ENCODE data around the gene CALCOCO1.
"Not testable (repeated sequence)": the region's sequence is repeated elsewhere in the genome, so short reads cannot be mapped to it uniquely, and the experiment has no call there.

Gene CALCOCO1

DNA sequence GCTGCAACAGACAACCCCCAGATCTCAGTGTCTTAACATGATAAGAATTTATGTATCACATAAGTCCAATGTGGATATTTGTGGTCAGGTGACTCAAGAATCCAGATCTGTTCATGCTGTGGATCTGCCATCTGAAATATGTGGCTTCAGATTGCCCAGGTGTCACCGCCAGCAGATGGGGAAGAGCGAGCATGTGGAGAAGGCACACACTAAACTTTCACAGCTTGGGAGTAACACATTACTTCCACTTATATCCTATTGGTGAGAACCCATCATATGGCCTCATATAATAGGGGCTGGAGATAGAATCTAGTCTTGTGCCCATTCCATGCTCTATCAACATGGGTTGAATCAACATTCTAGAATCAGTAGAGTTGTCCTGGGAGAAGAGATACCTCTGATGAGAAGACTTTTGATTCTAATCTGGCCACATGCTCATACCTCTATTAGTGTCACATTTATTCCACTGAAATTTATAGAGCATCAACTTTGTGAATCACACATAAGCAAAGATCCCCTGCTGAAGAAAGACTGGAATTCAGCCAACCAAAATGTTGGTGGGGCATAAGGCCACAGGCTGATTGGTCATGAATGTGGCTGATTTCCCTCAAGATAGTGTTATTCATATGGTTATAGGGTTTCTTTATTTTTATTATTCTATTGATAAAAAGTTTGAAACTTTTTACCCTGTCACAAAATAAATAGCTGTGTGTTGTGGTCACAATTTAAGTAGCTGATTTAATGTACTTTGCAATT lies 6.0 kb upstream of the CALCOCO1 start:
- no peak for DNase-seq

DNA sequence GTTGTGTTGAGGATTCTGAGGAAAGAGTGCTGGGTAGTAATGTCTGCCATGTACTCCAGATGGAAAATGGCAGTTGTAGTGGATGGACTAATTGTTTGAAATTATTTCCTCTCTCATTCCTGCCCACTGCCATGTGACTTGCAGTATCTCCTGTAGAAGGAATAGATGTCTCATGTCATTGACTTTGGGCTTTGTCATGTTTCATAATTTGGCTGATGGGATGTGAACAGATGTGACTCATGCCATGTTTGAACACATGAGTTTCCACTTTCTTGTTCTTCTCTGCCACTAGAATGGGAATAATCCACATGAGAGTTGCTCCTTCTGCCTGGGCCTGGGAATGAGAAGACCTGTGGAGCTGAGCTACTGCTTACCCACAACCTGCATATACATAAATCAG lies 2.4 kb upstream of the CALCOCO1 start:
- DNase-seq: no peak

DNA sequence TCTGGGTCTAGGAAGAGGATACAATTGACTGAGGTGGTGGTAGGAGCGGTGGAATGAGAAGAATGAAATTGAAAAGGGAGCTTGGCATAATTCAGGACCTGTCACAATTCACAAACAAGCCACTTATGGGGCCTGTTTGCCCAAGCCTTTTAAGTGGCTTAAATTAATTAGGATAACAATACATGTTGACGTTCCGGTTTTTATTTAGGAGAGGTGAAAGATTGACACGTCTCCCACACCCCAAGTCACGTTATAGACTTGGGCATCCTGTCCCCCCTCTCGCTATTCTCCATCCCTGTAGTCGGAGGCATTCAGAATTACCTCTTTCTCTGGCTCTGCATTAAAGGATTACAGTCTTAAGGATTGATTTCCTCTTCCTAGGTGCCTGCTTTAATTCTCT lies 954 bp upstream of the CALCOCO1 start:
- no peak for DNase-seq

DNA sequence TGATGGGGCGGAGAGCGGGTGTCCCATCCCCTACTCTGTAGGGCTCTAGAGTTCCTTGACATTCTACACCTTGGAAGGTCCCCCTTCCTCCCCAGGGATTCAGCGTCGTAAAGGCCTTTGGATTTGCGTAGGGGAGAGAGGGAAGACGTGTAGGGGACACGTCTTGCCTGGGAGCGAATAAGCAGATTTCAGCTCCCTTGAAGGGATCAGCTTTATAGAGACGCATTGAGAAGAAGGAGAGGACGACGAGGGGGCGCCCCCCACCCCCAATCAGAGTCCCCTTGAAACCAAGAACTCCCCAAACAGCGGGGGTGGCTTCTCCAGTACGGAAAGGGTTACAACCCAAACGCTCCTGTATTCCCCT lies 324 bp downstream of the CALCOCO1 start:
- no peak for DNase-seq

DNA sequence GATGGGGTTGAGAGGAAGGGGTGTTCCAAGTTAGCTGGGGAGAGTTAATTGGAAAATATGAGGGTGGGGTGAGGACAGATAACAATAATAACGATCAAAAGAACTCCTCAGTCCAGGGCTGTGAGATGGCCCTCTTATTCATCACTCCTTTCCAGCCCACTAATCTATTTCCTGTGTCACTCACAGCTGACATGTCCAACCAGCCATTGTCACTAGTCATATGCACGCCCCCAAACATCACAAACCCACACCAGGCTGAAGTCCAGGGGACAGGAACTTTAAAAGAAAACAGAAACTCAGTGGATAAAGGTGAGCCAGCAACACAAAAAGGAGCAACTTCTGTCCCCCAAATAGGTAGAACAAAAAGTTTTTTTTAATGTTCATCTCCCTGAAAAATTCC lies 911 bp downstream of the CALCOCO1 start:
- DNase-seq: no peak

DNA sequence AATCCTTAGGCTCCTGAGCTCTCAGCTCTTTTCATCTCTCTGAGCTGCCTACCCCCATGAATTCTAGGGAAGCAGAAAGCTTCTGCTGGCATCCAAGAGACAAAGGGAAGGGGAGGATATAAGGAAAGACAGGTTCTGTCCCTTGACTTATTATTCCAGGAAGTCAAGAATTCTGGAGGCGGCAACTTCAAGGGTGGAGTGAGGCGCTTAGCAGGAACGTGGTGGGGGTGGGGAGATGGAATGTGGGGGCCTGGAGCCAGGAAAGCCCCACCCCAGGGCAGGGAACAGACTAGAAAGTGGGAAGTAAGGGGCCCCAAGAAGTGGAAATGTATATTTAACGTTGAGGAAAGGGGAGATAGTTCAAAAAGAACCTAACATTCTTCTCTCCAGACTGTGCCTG lies 1.4 kb downstream of the CALCOCO1 start:
- DNase-seq: no peak

DNA sequence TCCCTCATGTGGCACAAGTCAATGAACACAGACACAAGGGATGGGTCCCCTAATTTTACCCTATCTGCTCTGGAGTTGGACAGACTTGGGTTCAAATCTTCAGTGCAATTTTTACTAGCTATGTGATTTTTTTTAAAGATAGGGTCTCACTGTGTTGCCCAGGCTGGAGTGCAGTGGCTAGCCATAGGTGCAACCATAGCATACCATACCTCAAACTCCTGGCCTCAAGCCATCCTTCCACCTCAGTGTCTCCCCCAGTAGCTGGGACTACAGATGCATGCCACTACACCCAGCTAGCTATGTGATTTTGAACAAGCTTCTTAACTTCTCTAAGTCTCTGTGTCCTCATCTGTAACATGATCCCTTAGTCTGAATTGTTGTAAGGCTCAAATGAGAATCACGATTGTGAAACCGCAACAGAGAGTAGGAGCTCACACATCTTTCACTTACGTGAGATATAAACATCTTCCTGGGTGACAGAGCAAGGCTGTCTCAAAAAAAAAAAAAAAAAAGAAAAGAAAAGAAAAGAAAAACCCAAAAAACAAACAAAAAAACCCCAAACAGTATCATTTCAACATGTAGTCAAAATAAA lies 4.7 kb downstream of the CALCOCO1 start:
- DNase-seq: no peak

DNA sequence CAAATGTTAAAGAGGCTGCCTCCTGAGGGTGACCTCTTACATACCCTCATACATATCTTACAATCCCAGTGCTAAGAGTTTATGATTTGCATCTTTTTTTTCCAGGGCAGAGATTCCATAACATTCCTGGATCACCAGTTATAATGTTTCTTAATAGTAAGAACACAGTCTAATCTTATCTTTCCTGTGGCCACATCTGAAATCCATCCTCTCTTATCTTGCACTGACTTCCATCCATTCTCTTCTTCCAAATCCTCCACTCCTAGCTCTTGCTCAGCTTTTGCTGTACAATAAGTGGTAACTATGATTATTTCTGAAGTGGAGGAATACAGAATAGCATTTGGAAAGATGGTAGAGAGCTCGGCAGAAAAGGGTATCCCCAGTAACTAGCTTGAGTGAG lies 6.3 kb downstream of the CALCOCO1 start:
- DNase-seq: no peak

DNA sequence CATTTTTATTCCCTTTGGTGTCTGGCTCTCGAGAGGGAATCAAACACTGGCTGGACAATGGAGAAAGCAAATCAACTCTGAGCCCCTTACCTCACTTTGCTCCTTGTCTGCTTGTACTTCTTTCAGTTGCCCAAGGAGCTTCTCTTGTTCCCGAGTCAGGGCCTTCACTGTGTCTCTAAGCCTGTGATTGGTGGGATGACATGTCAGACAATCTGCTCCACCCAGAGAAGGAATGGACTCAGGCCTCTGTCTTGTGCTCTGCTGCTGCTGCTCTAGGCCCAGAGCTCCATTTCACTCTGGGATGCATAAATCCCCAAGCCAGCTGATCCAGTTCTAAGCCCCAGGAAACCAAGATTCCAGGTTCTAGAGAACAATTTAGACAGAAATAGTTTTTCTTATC lies 7.6 kb downstream of the CALCOCO1 start:
- DNase-seq: no peak

DNA sequence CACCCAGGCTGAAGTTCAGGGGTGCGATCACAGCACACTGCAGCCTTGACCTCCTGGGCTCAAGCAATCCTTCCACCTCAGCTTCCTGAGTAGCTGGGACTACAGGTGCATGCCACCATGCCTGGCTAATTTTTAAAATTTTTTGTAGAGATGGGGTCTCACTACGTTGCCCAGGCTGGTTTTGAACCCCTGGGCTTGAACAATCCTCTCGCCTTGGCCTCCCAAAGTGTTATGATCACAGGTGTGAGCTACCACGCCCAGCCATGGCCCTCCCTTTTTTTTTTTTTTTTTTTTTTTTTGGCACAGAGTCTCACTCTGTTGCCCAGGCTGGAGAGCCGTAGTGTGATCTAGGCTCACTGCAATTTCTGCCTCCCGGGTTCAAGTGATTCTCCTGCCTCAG lies 8.7 kb downstream of the CALCOCO1 start:
- not testable (repeated sequence) for DNase-seq

DNA sequence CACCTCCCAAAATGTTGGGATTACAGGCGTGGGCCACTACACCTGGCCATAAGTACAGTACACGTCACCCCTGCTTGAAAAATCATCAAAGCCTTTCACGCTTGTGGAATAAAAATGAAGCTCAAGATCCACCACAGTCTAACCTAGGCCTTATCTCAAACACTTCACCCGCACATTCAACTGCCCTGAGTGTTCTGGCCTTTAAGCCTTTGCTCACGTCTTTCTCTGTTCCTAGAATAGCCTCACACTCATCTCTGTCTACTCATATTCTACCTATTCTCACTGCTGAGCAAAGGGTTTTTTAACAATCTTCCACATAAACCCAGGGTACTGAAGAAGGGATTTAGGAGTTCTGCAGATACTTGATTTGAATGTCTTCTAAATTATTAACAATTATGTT lies 9.9 kb downstream of the CALCOCO1 start:
- no peak for DNase-seq

DNA sequence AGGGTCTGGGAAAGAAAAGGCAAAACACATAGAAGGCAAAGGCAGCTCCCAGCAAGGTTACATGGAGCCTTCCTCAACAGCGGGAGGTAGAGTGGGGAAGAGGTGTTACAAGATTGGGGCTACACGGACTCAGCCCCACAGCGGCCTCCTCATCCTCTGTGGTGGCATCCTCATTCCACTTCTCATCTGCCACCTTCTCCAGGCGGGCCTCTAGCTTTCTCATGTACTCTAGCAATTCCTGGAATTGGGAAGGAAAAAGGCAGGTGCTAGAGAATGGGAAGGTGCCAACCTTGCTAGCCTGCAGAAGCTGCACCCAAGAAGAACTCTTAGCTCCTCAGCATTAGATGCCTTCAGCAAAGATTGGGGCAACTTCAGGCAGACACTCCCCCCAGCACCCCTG lies 13.2 kb downstream of the CALCOCO1 start:
- DNase-seq: no peak

DNA sequence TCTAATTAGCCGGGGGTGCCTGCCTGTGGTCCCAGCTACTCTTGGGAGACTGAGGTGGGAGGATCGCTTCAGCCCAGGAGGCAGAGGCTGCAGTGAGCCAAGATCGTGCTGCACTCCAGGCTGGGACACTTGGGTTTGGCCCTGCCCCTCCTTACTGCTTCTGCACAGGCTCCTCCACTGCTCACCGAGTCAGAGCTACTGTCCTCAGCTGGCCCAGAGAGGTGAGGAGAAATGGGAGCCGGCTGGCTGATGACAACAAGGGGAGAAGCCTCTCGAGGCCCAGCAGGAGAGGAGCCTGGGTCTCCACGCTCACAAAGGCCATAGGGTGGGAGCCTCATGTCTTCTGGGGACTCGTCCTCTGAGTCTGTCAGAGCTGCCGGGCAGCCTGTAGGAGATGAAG lies 13.7 kb downstream of the CALCOCO1 start:
- DNase-seq: no peak

DNA sequence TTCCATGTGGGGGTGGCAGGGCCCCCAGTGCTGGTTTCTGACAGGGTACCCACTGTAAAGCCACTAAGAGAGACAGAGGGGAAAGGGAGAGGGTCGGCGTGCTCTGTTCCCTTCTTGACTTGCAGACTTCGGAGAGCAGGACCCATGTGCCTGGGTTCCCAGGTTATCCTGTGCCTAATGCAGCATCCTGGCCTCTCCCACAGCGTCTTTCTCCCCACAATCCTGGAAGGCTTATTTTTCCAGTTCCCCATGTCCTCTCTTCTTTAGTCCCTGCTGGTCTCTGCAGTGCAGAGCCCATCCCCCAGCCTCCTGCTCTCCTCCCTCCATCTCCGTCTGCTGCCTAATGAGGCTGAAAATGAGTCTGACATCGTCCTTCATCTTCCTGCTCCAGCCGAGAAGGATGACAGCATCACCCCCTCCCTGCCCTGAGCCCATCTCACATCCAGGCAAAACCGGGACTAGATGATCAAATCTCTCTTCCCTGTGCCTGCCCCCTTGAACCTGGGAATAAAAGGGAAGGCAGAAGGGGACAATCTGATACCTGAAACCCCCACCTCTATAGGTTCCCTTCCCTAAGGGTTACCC lies 15.1 kb downstream of the CALCOCO1 start:
- no peak for DNase-seq

DNA sequence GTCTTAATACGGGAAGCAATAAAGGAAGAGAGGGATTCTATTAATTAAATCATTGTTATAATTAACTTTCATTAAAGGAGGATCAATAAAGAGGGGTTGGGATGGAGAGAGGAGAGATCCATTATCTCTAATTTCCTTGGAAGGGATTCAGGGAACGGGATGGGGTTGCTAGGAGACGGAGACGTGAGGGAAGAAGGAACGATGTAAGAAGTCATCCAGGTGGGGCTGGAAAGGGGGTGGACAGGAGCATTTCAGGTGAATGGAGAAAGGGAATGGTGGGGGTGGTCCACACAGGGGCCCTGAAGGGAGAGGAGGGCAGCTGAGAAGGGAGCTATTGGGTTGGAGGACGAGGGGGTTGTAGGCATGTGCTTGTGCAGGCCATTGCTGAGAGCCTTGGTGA lies 17.2 kb downstream of the CALCOCO1 start:
- no peak for DNase-seq

DNA sequence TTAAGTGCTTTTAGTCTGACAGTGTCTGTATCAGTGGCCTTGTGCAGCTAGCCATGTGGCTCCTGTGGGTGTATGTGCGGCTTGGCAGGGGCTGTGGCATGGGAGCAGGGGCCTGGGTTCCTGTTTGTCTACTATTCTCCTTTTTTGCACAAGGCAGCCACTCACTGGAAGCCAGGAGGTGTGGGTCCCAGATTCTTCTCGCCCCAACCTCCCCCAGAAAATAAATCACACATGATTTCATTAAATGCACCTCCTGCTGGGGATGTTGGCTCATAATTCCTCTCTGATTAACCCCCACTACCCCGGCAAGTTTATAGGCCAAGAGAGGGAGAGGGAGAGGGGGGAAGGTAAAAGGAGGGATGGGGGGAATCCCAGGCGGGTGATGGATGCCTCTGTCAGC lies 17.6 kb downstream of the CALCOCO1 start:
- DNase-seq: no peak

DNA sequence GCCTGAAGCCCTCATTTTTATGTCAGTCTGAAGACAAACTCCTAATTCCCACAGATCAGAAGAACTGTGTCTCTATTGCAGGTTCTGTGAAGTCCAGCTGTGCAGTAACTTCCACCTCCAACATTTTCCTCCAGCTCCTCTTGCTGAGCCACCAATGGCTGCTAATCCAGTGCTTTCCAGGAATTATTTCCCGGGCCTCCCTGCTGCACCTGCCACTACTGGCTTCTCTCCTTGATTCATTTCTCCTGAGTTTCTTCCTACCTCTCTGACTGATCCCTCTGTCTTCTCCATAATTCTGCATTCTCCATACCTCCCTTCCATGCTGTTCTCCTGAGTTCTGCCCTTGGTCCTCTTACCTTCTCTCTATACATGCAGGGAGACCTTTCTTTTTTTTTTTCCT lies 21.2 kb downstream of the CALCOCO1 start:
- no peak for DNase-seq

DNA sequence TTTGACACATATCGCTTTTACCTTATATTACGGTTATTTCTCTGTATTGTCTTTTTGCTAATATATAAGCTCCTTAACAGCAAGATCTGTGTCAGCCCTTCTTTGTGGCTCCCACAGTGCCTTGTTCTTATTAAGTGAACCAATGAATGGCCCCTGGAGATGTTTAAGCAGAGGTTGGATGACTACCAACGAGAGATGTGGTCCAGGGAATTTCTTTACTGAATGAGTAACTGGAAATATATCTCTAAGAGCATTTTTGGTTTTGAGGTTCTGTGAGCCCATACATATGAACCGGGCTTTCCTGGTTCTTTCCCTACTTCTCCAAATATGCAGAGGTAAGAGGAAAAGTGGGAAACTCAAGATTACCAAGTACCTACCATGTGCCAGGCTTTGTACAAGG lies 23.5 kb downstream of the CALCOCO1 start:
- no peak for DNase-seq

DNA sequence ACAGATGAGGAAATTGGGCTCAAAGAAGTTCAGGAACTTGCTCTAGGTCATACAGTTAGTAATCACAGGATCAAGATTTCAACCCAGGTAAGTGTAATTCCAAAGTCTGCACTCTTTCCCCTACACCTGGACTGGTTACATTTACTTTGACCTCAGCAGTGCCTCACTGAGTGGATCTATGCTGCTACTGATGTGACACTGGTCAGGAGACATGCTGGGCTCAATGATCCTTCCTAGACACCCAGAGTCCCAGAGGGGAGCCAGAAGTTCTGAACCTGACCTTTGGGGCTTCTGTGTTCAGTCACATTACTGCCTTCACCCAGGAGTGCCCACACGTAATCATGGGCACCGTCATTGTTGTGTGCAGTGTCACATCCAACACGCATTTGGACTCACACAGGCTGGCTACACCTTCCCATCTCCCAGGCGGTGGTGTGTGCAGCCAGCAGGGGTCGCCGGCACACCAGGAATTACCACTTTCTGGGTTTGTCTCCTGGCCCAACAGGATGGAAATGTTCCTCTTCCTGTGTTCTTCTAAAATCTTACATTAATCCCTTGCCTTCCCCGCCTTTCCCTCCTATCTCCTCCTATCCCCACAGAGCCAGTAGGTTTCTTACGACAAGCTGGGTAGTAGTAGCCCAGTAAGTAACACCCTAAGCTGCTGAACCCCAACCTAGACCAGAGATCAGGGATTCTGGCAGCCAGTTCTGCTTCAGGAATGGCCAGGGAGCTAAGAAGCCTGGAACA lies 25.6 kb downstream of the CALCOCO1 start:
- peak; percentile 24 to 30 for DNase-seq

DNA sequence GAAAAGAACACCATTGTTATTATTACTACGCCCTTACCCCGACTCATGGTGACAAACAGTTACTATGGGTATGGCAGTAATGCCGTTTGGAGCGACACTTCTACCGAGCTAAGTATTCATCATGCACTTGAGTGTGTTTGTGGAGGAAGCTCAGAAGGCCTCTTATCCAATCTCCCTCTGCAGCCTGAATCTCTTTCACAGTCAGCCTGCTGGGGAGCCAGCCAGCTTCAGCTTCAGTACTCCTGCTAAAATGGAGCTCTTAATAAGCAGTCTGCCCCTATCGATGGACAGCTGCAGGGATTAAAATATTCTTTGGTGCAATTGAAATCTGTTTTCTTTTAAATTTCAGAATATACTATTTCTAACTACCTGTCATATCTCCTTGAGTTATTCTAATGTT lies 26.7 kb downstream of the CALCOCO1 start:
- DNase-seq: no peak

DNA sequence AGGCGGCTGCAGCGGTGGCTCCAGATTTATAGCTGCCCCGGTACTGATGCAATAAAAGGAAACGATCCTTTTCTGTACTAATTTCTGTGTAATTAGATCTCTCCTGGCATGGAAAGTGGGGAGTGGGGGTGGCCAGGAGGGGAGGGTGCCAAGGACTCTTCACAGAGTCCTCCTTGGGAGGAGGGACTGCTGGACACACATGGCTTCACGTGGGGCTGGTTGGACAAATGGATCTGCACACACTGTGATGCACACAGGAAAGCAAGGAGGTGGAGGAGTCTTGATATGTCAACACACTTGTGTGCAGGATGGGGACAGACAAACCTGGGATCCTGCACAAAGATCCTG lies 27.6 kb downstream of the CALCOCO1 start:
- DNase-seq: no peak

DNA sequence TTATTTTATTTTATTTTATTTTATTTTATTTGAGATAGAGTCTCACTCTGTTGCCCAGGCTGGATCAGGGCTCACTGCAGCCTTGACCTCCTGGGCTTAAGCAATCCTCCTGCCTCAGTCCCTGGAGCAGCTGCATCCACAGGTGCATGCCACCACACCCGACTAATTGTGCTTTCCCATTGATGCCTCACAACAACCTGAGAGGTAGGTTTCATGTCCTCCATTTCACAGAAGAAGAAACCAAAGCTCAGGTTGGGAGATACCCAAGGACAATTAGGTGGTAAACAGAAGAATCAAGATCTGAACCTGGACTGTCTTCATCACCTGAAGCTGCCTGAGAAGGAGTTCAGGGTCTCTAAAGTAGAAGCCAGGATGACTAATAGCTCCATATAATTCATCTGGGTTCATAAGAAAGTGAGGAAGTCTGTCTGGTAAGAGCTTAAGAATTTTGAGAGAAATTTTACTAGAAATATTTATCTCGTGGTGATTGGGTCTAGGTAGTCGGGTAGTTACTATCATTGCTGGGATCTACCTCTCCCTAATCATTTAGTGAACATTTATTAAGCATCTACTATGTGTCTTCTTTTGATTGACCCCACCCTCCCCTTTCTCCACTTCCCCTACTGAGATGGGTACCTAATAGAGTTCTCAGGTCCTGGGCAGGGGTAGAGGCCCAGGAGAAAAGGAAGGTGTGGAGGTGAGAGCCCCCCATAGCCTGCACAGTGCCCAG lies 28.1 kb downstream of the CALCOCO1 start:
- no peak for DNase-seq

DNA sequence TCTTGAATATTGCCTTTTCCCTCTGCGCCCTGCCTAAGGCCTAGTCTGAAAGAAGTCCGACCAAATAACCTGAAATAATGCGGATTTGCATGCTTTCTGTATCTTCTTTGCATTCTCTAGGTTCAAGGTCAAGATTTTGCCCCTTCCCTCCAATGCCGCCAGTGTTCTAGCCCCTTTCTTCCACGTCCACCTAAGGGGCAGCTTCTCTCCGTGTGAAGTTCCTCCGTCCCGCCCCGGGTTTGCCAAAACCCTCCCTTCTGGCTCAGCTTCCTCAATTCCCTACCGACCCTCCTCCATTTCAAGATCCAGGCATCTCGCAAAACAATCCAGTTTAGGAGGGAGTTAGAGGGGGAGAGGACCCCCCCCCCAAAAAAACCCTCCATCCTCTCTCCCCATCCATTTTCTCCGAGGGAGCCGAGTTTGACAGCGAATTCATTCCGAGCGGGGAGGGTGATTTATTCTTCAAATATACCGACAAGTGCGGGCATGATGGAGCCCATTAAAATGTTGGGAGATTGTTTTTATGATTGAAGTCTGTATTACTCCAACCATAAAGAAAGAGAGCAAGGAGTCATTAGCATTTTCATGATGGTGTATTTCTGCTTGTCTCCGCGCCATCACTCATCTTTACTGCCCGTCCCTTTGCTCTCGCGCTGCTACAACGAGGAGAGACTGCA lies 30.5 kb downstream of the CALCOCO1 start:
- no peak for DNase-seq
